Spleen (tissue), 7 donors: ENCODE data around the gene OGFRL1.

ENCODE experiments used
- POLR2A ChIP-seq, 3 donors: fragments of 450-650 bp; IDR thresholded peaks; one replicate each; pipeline ENCODE4 v1.5.1; 2017; ENCODE audit warnings: antibody characterized with exemption in 3 of 3, mild to moderate bottlenecking in 1 of 3
- POLR2AphosphoS5 ChIP-seq, 3 donors: sonication (generic); formaldehyde crosslinking; IDR thresholded peaks; one replicate each; pipeline ENCODE4 v1.5.1; 2017; ENCODE audit warnings: antibody characterized with exemption in 3 of 3
- TF ChIP-seq, protein P1 (sequence below), 11 experiments: fragments of 200-600 bp in 7 of 11; fragments of 450-650 bp in 4 of 11; sonication (generic) in 4 of 11; IDR thresholded peaks in 8 of 11; conservative IDR thresholded peaks in 3 of 11; 1 replicate in 7 of 11; 2 replicates in 4 of 11; pipeline versions ENCODE4 v1.4.0 to v1.8.0; 2016 to 2021; ENCODE audit warnings: antibody characterized with exemption in 11 of 11, inconsistent platforms in 4 of 11, mild to moderate bottlenecking in 1 of 11
- donor health status: DM: no; HTN: no; CAD: no; lungs with moderate emphysema.
- donor health status: DM: no; HTN: no; CAD: no.
- donor health status: DM: no; HTN: no; CAD: no.

DNA sequence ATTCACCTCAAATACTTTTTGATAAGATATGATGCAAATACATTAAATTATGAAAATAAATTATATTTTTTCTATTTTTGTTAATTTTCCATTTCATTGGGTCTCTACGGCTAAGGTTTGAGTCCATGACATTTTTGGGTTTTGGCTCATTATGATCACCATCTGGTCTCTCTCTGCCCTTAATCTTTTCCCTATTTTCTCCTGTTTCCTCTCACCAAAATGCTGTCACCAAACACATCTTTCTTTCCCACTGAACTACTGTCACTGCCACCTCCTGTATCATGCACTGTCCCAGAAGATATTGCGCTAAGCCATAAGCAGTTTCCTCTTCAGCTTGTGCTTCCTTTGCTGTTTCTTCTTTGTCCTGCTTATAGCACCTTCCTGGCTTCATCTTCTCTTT, 42.0 kb upstream of the OGFRL1 start:
- TF ChIP-seq, protein P1, sequence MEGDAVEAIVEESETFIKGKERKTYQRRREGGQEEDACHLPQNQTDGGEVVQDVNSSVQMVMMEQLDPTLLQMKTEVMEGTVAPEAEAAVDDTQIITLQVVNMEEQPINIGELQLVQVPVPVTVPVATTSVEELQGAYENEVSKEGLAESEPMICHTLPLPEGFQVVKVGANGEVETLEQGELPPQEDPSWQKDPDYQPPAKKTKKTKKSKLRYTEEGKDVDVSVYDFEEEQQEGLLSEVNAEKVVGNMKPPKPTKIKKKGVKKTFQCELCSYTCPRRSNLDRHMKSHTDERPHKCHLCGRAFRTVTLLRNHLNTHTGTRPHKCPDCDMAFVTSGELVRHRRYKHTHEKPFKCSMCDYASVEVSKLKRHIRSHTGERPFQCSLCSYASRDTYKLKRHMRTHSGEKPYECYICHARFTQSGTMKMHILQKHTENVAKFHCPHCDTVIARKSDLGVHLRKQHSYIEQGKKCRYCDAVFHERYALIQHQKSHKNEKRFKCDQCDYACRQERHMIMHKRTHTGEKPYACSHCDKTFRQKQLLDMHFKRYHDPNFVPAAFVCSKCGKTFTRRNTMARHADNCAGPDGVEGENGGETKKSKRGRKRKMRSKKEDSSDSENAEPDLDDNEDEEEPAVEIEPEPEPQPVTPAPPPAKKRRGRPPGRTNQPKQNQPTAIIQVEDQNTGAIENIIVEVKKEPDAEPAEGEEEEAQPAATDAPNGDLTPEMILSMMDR (IDR thresholded peaks at IDR 0.05 in 8 of 11, conservative IDR thresholded peaks at IDR 0.05 in 3 of 11) = no peak
- no peak for TF ChIP-seq POLR2A (IDR thresholded peaks at IDR 0.05)
- no peak for TF ChIP-seq POLR2AphosphoS5 (IDR thresholded peaks at IDR 0.05)
